HepG2 (cell line): Measurements from ENCODE around the gene MCM3AP. TPM values are rescaled to one million over a fixed set of nuclear protein-coding genes. Genes with fewer than 3 reads are reported as not detected.

Source experiments
- ADNP ChIP-seq: sonication (generic); formaldehyde crosslinking; IDR thresholded peaks from 2 replicates; pipeline ENCODE4 v1.4.0; 2020; ENCODE audit warnings: missing genetic modification reagents
- AGO2 ChIP-seq: fragments of 200-400 bp; formaldehyde crosslinking; optimal IDR thresholded peaks from 2 replicates; pipeline ENCODE3; 2017; ENCODE audit warnings: mild to moderate bottlenecking, low read depth, low read length, moderate library complexity
- DPF2 ChIP-seq: sonication (generic); formaldehyde crosslinking; IDR thresholded peaks from 2 replicates; pipeline ENCODE4 v1.4.0; 2020; ENCODE audit warnings: mild to moderate bottlenecking, low read depth, missing genetic modification reagents, borderline replicate concordance
- ETS1 ChIP-seq: sonication (generic); formaldehyde crosslinking; IDR thresholded peaks from 2 replicates; pipeline ENCODE4 v1.4.0; 2020; ENCODE audit warnings: missing genetic modification reagents
- HCFC1 ChIP-seq: fragments of 150-350 bp; IDR thresholded peaks from 2 replicates; pipeline ENCODE4 v1.6.1; 2014; ENCODE audit warnings: low read depth, low read length
- HDAC1 ChIP-seq: sonication (generic); formaldehyde crosslinking; IDR thresholded peaks from 2 replicates; pipeline ENCODE4 v1.5.1; 2020; ENCODE audit warnings: mild to moderate bottlenecking, missing genetic modification reagents
- HMG20B ChIP-seq: conservative IDR thresholded peaks from 2 replicates; pipeline ENCODE4 v1.6.1; 2016; ENCODE audit warnings: missing genetic modification reagents, missing compliant biosample characterization
- HNF1A ChIP-seq, 2 experiments: sonication (generic) in 1 of 2; formaldehyde crosslinking in 1 of 2; IDR thresholded peaks; 2 replicates each; pipeline versions ENCODE4 v1.4.0 to v1.6.1; 2016 to 2020; ENCODE audit warnings: borderline replicate concordance in 1 of 2, low read depth in 1 of 2, mild to moderate bottlenecking in 1 of 2, missing genetic modification reagents in 1 of 2
- KDM1A ChIP-seq: IDR thresholded peaks from 2 replicates; pipeline ENCODE4 v1.6.1; 2016; ENCODE audit warnings: missing compliant biosample characterization
- MBD4 ChIP-seq: IDR thresholded peaks from 2 replicates; pipeline ENCODE4 v1.6.1; 2012; ENCODE audit warnings: low read length, inconsistent platforms, borderline replicate concordance
- MEIS2 ChIP-seq: sonication (generic); formaldehyde crosslinking; IDR thresholded peaks from 2 replicates; pipeline ENCODE4 v1.9.0; 2021; ENCODE audit warnings: mild to moderate bottlenecking, missing genetic modification reagents
- MNT ChIP-seq: fragments of 450-650 bp; IDR thresholded peaks from 2 replicates; pipeline ENCODE4 v1.6.1; 2016
- RXRA ChIP-seq: sonication (generic); formaldehyde crosslinking; IDR thresholded peaks from 2 replicates; pipeline ENCODE4 v1.5.1; 2020; ENCODE audit warnings: missing genetic modification reagents
- SP1 ChIP-seq, 2 experiments: fragments of 450-650 bp in 1 of 2; sonication (generic) in 1 of 2; formaldehyde crosslinking in 1 of 2; IDR thresholded peaks; 2 replicates each; pipeline versions ENCODE4 v1.4.0 to v1.6.1; 2016 to 2020; ENCODE audit warnings: missing genetic modification reagents in 1 of 2
- TOE1 ChIP-seq: sonication (generic); formaldehyde crosslinking; IDR thresholded peaks from 2 replicates; pipeline ENCODE4 v1.4.0; 2020; ENCODE audit warnings: mild to moderate bottlenecking, missing genetic modification reagents
- YEATS4 ChIP-seq: sonication (generic); formaldehyde crosslinking; IDR thresholded peaks from 2 replicates; pipeline ENCODE4 v1.4.0; 2020; ENCODE audit warnings: missing genetic modification reagents, borderline replicate concordance
- ZNF552 ChIP-seq: sonication (generic); formaldehyde crosslinking; IDR thresholded peaks from 2 replicates; pipeline ENCODE4 v1.9.0; 2022; ENCODE audit warnings: missing genetic modification reagents, mild to moderate bottlenecking, borderline replicate concordance
- ZNF703 ChIP-seq: sonication (generic); formaldehyde crosslinking; IDR thresholded peaks from 2 replicates; pipeline ENCODE4 v1.5.1; 2020; ENCODE audit warnings: missing genetic modification reagents, mild to moderate bottlenecking, moderate library complexity, borderline replicate concordance
- ZNF75D ChIP-seq: sonication (generic); formaldehyde crosslinking; IDR thresholded peaks from 2 replicates; pipeline ENCODE4 v1.8.1; 2023; ENCODE audit warnings: missing genetic modification reagents, mild to moderate bottlenecking, borderline replicate concordance
- ZNF83 ChIP-seq: sonication (generic); formaldehyde crosslinking; IDR thresholded peaks from 2 replicates; pipeline ENCODE4 v1.4.0; 2020; ENCODE audit warnings: missing genetic modification reagents, mild to moderate bottlenecking, borderline replicate concordance
- ZNF839 ChIP-seq: sonication (generic); formaldehyde crosslinking; IDR thresholded peaks from 2 replicates; pipeline ENCODE4 v1.4.0; 2020; ENCODE audit warnings: missing genetic modification reagents, mild to moderate bottlenecking, borderline replicate concordance
- ZNF883 ChIP-seq: sonication (generic); formaldehyde crosslinking; IDR thresholded peaks from 2 replicates; pipeline ENCODE4 v1.5.1; 2020; ENCODE audit warnings: mild to moderate bottlenecking, missing genetic modification reagents; ENCODE audit errors: not compliant biosample characterization
- ZZZ3 ChIP-seq: sonication (generic); formaldehyde crosslinking; IDR thresholded peaks from 2 replicates; pipeline ENCODE4 v1.4.0; 2020; ENCODE audit warnings: missing genetic modification reagents, mild to moderate bottlenecking, borderline replicate concordance
- polyA plus RNA-seq, 8 experiments: library from polyadenylated mRNA; depleted of rRNA in 3 of 8; stranded (reverse) in 7 of 8; unstranded in 1 of 8; fragments of >200 nt; fragmentation: Illumina TruSeq in 4 of 8; extraction: Trizol in 4 of 8; gene quantifications; 2 replicates each; pipeline versions ENCODE4 v1.2.1 to v1.2.3, GENCODE V29; 2011 to 2016; ENCODE audit warnings: low read depth in 4 of 8, missing spikeins in 1 of 8, mixed read lengths in 1 of 8; ENCODE audit not compliant: insufficient read depth in 1 of 8
- total RNA-seq, 5 experiments: library from RNA; depleted of rRNA; stranded (reverse); fragments of >200 nt; fragmentation: Illumina TruSeq; extraction: Trizol; gene quantifications; 2 replicates each; pipeline ENCODE4 v1.2.3, GENCODE V29; 2016; ENCODE audit warnings: low read depth in 1 of 5

The MCM3AP gene
- total and polyA plus RNA-seq, 2 of the 13 experiments (the other 11 are each of a cell fraction or from before 2014, with no cell fraction given) = 27.0 to 54.7 TPM

- TF ChIP-seq HCFC1 = no peak
- TF ChIP-seq RXRA (CRISPR knock-in tag) = no peak
- peak; percentile 71 for TF ChIP-seq ZNF883
- no peak for TF ChIP-seq SP1 (IDR thresholded peaks at IDR 0.05)
- peak; percentile 68; the same call in 1 of the 2 replicates for TF ChIP-seq SP1 (CRISPR knock-in tag; IDR thresholded peaks at IDR 0.05)
- TF ChIP-seq HDAC1 (CRISPR knock-in tag) = peak; percentile 62
- TF ChIP-seq ZNF703 (CRISPR knock-in tag) = 0 out of 2 replicates have a peak, but pooled peaks have one; percentile 27
- 0 out of 2 replicates have a peak, but pooled peaks have one; percentile 39 for TF ChIP-seq ZNF839 (CRISPR knock-in tag)
- no peak for TF ChIP-seq ZNF552 (CRISPR knock-in tag)
- no peak for TF ChIP-seq DPF2 (CRISPR knock-in tag)
- no peak for TF ChIP-seq HMG20B (CRISPR knock-in tag)
- no peak for TF ChIP-seq TOE1
- TF ChIP-seq MBD4 = no peak
- TF ChIP-seq MEIS2 (CRISPR knock-in tag) = 0 out of 2 replicates have a peak, but pooled peaks have one; percentile 46
- peak; percentile 35; the same call in 1 of the 2 replicates for TF ChIP-seq YEATS4 (CRISPR knock-in tag)
- 0 out of 2 replicates have a peak, but pooled peaks have one; percentile 29 for TF ChIP-seq ZNF83 (CRISPR knock-in tag)
- TF ChIP-seq KDM1A (CRISPR knock-in tag) = no peak
- no peak for TF ChIP-seq ZNF75D (CRISPR knock-in tag)
- no peak for TF ChIP-seq ETS1 (CRISPR knock-in tag)
- TF ChIP-seq ADNP (CRISPR knock-in tag) = no peak
- peak; percentile 50 for TF ChIP-seq AGO2
- no peak for TF ChIP-seq HNF1A (IDR thresholded peaks at IDR 0.05; ENCODE audit: low read depth)
- peak; percentile 33; the same call in 1 of the 2 replicates for TF ChIP-seq HNF1A (CRISPR knock-in tag; IDR thresholded peaks at IDR 0.05; ENCODE audit: borderline replicate concordance)
- TF ChIP-seq ZZZ3 (CRISPR knock-in tag) = no peak
- no peak for TF ChIP-seq MNT
Measured at GRCh38 chr21:46229133-46229922, 56.1 kb downstream of the MCM3AP start (continued).
